Memory B cell (primary cell): ENCODE data around the gene RNF224.

Source experiments
- ATAC-seq: fragments of 150-1000 bp; cut with Tn5 transposase; 2 replicates; pipeline ENCODE4 v1.10.0; 2021; ENCODE audit warnings: low read depth, mild to moderate bottlenecking, moderate library complexity
- DNase-seq, 2 donors: peaks; one replicate each; pipeline ENCODE4 v3.0.0; 2022; ENCODE audit warnings: low spot score in 2 of 2
- H3K27ac Mint-ChIP-seq: one replicate; pipeline ENCODE4 v1.8.0; 2022; ENCODE audit warnings: mild to moderate bottlenecking, moderate library complexity, mixed read lengths
- H3K27me3 Mint-ChIP-seq: one replicate; pipeline ENCODE4 v1.8.0; 2022; ENCODE audit warnings: mixed read lengths
- H3K36me3 Mint-ChIP-seq: one replicate; pipeline ENCODE4 v1.8.0; 2022; ENCODE audit warnings: mild to moderate bottlenecking, mixed read lengths
- H3K4me1 Mint-ChIP-seq: one replicate; pipeline ENCODE4 v1.8.0; 2022; ENCODE audit warnings: mixed read lengths
- H3K4me3 Mint-ChIP-seq: one replicate; pipeline ENCODE4 v1.8.0; 2022; ENCODE audit warnings: mild to moderate bottlenecking, moderate library complexity, mixed read lengths
- H3K9me3 Mint-ChIP-seq: one replicate; pipeline ENCODE4 v1.8.0; 2022; ENCODE audit warnings: mixed read lengths

RNF224 gene

GRCh38 chr9:137265496-137266161, 38.3 kb downstream of the RNF224 start:
- Mint-ChIP-seq H3K27me3 (no peaks in the 10 kb centered on the region), H3K9me3 (no peaks in the 10 kb centered on the region), H3K36me3 (peaks cover 6% of the 10 kb centered on the region), H3K27ac (no peak overlapping the region), H3K4me3 (no peak overlapping the region), H3K4me1 (peaks cover 26% of the 10 kb centered on the region)
- no peak for DNase-seq
- no peak for ATAC-seq

- H3K36me3 Mint-ChIP-seq = peaks cover 6% of the 10 kb centered on the region
- DNase-seq (no peak), ATAC-seq (no peak)
- H3K27ac Mint-ChIP-seq = no peak overlapping the region
- no peak overlapping the region for H3K4me3 Mint-ChIP-seq
- no peaks in the 10 kb centered on the region for H3K27me3 Mint-ChIP-seq
- no peaks in the 10 kb centered on the region for H3K9me3 Mint-ChIP-seq
- peaks cover 26% of the 10 kb centered on the region for H3K4me1 Mint-ChIP-seq
Observed at GRCh38 chr9:137266162-137266527, 38.8 kb downstream of the RNF224 start.

GRCh38 chr9:137266585-137267453, 39.5 kb downstream of the RNF224 start:
- Mint-ChIP-seq H3K36me3 (peaks cover 6% of the 10 kb centered on the region), H3K4me3 (no peak overlapping the region), H3K27me3 (no peaks in the 10 kb centered on the region), H3K4me1 (peaks cover 26% of the 10 kb centered on the region), H3K27ac (no peak overlapping the region), H3K9me3 (no peaks in the 10 kb centered on the region)
- ATAC-seq (no peak), DNase-seq (no peak)

GRCh38 chr9:137267933-137268355, 40.6 kb downstream of the RNF224 start:
- peak overlapping the region; percentile 87 for H3K4me3 Mint-ChIP-seq
- peak; percentile 44 for ATAC-seq

GRCh38 chr9:137268538-137269201, 41.4 kb downstream of the RNF224 start:
- Mint-ChIP-seq H3K4me1 (peaks cover 22% of the 10 kb centered on the region), H3K9me3 (no peaks in the 10 kb centered on the region), H3K27ac (peak overlapping the region; percentile 54), H3K4me3 (peak overlapping the region; percentile 87), H3K27me3 (no peaks in the 10 kb centered on the region), H3K36me3 (peaks cover 6% of the 10 kb centered on the region)
- DNase-seq (no peak), ATAC-seq (peak; percentile 9)

More at GRCh38 chr9:137267933-137268355, 40.6 kb downstream of the RNF224 start:
- Mint-ChIP-seq H3K36me3 (peaks cover 6% of the 10 kb centered on the region), H3K4me1 (peaks cover 25% of the 10 kb centered on the region), H3K9me3 (no peaks in the 10 kb centered on the region), H3K27ac (peak overlapping the region; percentile 54), H3K27me3 (no peaks in the 10 kb centered on the region)
- DNase-seq = no peak

- no peaks in the 10 kb centered on the region for H3K27me3 Mint-ChIP-seq
- peak overlapping the region; percentile 54 for H3K27ac Mint-ChIP-seq
- ATAC-seq = peak; percentile 77
- peaks cover 22% of the 10 kb centered on the region for H3K4me1 Mint-ChIP-seq
- no peaks in the 10 kb centered on the region for H3K9me3 Mint-ChIP-seq
- peak overlapping the region; percentile 87 for H3K4me3 Mint-ChIP-seq
- peaks cover 6% of the 10 kb centered on the region for H3K36me3 Mint-ChIP-seq
- DNase-seq = no peak
Observed at GRCh38 chr9:137269231-137269772, 42.0 kb downstream of the RNF224 start.

GRCh38 chr9:137270929-137271695, 43.8 kb downstream of the RNF224 start:
- Mint-ChIP-seq H3K27me3 (no peaks in the 10 kb centered on the region), H3K4me3 (no peak overlapping the region), H3K4me1 (peaks cover 36% of the 10 kb centered on the region), H3K27ac (no peak overlapping the region), H3K36me3 (peaks cover 6% of the 10 kb centered on the region), H3K9me3 (no peaks in the 10 kb centered on the region)
- DNase-seq = no peak
- no peak for ATAC-seq

GRCh38 chr9:137271696-137272076, 44.4 kb downstream of the RNF224 start:
- ATAC-seq = no peak
- peaks cover 38% of the 10 kb centered on the region for H3K4me1 Mint-ChIP-seq
- peaks cover 6% of the 10 kb centered on the region for H3K36me3 Mint-ChIP-seq
- no peak overlapping the region for H3K4me3 Mint-ChIP-seq
- no peak for DNase-seq
- no peaks in the 10 kb centered on the region for H3K9me3 Mint-ChIP-seq
- no peaks in the 10 kb centered on the region for H3K27me3 Mint-ChIP-seq
- no peak overlapping the region for H3K27ac Mint-ChIP-seq

- no peak for DNase-seq
- no peak overlapping the region for H3K27ac Mint-ChIP-seq
- no peaks in the 10 kb centered on the region for H3K27me3 Mint-ChIP-seq
- peaks cover 43% of the 10 kb centered on the region for H3K4me1 Mint-ChIP-seq
- H3K9me3 Mint-ChIP-seq = no peaks in the 10 kb centered on the region
- H3K36me3 Mint-ChIP-seq = peaks cover 6% of the 10 kb centered on the region
- ATAC-seq = no peak
- H3K4me3 Mint-ChIP-seq = no peak overlapping the region
Observed at GRCh38 chr9:137272241-137273094, 45.2 kb downstream of the RNF224 start.

- DNase-seq = no peak
- no peak for ATAC-seq
- no peak overlapping the region for H3K27ac Mint-ChIP-seq
- no peak overlapping the region for H3K4me3 Mint-ChIP-seq
- peaks cover 39% of the 10 kb centered on the region for H3K4me1 Mint-ChIP-seq
- no peaks in the 10 kb centered on the region for H3K27me3 Mint-ChIP-seq
- H3K9me3 Mint-ChIP-seq = no peaks in the 10 kb centered on the region
- peaks cover 3% of the 10 kb centered on the region for H3K36me3 Mint-ChIP-seq
Observed at GRCh38 chr9:137273095-137273490, 45.8 kb downstream of the RNF224 start.

GRCh38 chr9:137273611-137274320, 46.5 kb downstream of the RNF224 start:
- DNase-seq (no peak), ATAC-seq (no peak)
- Mint-ChIP-seq H3K4me3 (no peak overlapping the region), H3K9me3 (no peaks in the 10 kb centered on the region), H3K27me3 (no peaks in the 10 kb centered on the region), H3K36me3 (peaks cover under 1% of the 10 kb centered on the region), H3K4me1 (peaks cover 35% of the 10 kb centered on the region), H3K27ac (no peak overlapping the region)

GRCh38 chr9:137275203-137275587, 47.9 kb downstream of the RNF224 start:
- ATAC-seq = no peak
- Mint-ChIP-seq H3K27ac (peak overlapping the region; percentile 83), H3K36me3 (no peaks in the 10 kb centered on the region), H3K4me1 (peaks cover 26% of the 10 kb centered on the region), H3K4me3 (peak overlapping the region; percentile 78), H3K27me3 (no peaks in the 10 kb centered on the region), H3K9me3 (no peaks in the 10 kb centered on the region)
- no peak for DNase-seq
